SIG-M5 treated with dmso at 0.1 percent for 504 hours (cell line): ENCODE measurements around the gene SAMD11.
"Not testable (repeated sequence)": the region's sequence is repeated elsewhere in the genome, so short reads cannot be mapped to it uniquely, and the experiment has no call there.

Experiments used
- DNase-seq: peaks from one replicate; lab custom pipeline; 2025; ENCODE audit not compliant: unreplicated experiment; lab: John Stamatoyannopoulos, UW

Gene SAMD11

GRCh38 chr1:944341-945325, 20.9 kb downstream of the SAMD11 start:
- no peak for DNase-seq

- no peak for DNase-seq
Measured at GRCh38 chr1:945688-946556, 22.2 kb downstream of the SAMD11 start.

- DNase-seq: not testable (repeated sequence)
Measured at GRCh38 chr1:946811-947210, 23.1 kb downstream of the SAMD11 start.

GRCh38 chr1:947958-948357, 24.2 kb downstream of the SAMD11 start:
- no peak for DNase-seq

GRCh38 chr1:950268-950667, 26.5 kb downstream of the SAMD11 start:
- no peak for DNase-seq

- DNase-seq: no peak
Measured at GRCh38 chr1:950881-951280, 27.2 kb downstream of the SAMD11 start.

GRCh38 chr1:951364-951763, 27.6 kb downstream of the SAMD11 start:
- no peak for DNase-seq

- no peak for DNase-seq
Measured at GRCh38 chr1:952201-952600, 28.5 kb downstream of the SAMD11 start.

GRCh38 chr1:952603-953002, 28.9 kb downstream of the SAMD11 start:
- DNase-seq: no peak

GRCh38 chr1:953524-954320, 30.0 kb downstream of the SAMD11 start:
- no peak for DNase-seq

GRCh38 chr1:954927-955326, 31.2 kb downstream of the SAMD11 start:
- no peak for DNase-seq

GRCh38 chr1:955474-955873, 31.8 kb downstream of the SAMD11 start:
- DNase-seq: no peak

GRCh38 chr1:956636-957035, 32.9 kb downstream of the SAMD11 start:
- DNase-seq: no peak

- peak; percentile 68 for DNase-seq
Measured at GRCh38 chr1:958823-959730, 35.4 kb downstream of the SAMD11 start, which contains the start of gene NOC2L. NOC2L (minus strand) TSS chr1:959256; CDS start chr1:959240, 16 bp downstream.

- no peak for DNase-seq
Measured at GRCh38 chr1:959731-960362, 36.1 kb downstream of the SAMD11 start.

- peak; percentile 41 for DNase-seq
Measured at GRCh38 chr1:960363-961131, 36.8 kb downstream of the SAMD11 start, which contains the start of gene KLHL17. KLHL17 (plus strand) TSS chr1:960584; CDS start chr1:960694, 110 bp downstream.

GRCh38 chr1:961132-961669, 37.5 kb downstream of the SAMD11 start:
- no peak for DNase-seq
